AG08396 (cell line): ENCODE measurements around the gene IL11RA.

Experiments
- DNase-seq: peaks from one replicate; pipeline ENCODE4 v3.0.0; 2012; ENCODE audit warnings: low spot score, mixed read lengths

IL11RA gene

GRCh38 chr9:34687276-34688030, 35.5 kb downstream of the IL11RA start:
- no peak for DNase-seq

GRCh38 chr9:34688329-34689115, 36.5 kb downstream of the IL11RA start:
- no peak for DNase-seq

GRCh38 chr9:34689116-34689470, 37.1 kb downstream of the IL11RA start:
- DNase-seq = no peak

GRCh38 chr9:34689512-34689911, 37.5 kb downstream of the IL11RA start:
- no peak for DNase-seq

- DNase-seq = no peak
These were observed 39.3 kb downstream of the IL11RA start, which contains the start of gene CCL19 for GRCh38 chr9:34690983-34691935. Gene CCL19, minus strand, starts transcription at chr9:34691276. Its CDS starts 137 bp downstream, at chr9:34691139.

GRCh38 chr9:34691936-34692315, 39.9 kb downstream of the IL11RA start:
- DNase-seq = no peak

- no peak for DNase-seq
These were observed 41.6 kb downstream of the IL11RA start for GRCh38 chr9:34693560-34693959.

- no peak for DNase-seq
These were observed 42.8 kb downstream of the IL11RA start for GRCh38 chr9:34694811-34695210.

GRCh38 chr9:34701023-34701768, 49.2 kb downstream of the IL11RA start:
- peak; percentile 89 for DNase-seq

- peak; percentile 93 for DNase-seq
These were observed 50.1 kb downstream of the IL11RA start for GRCh38 chr9:34701769-34702736.

GRCh38 chr9:34707130-34707529, 55.1 kb downstream of the IL11RA start:
- no peak for DNase-seq

GRCh38 chr9:34709196-34709978, 57.4 kb downstream of the IL11RA start:
- no peak for DNase-seq

- no peak for DNase-seq
These were observed 58.0 kb downstream of the IL11RA start, which contains the start of gene CCL21 for GRCh38 chr9:34710023-34710422. Gene CCL21, minus strand, starts transcription at chr9:34710136. Its CDS starts 70 bp downstream, at chr9:34710066.
